DMS 273 (cell line): ENCODE measurements around the gene E2F3.
"Not testable (repeated sequence)": the region's sequence is repeated elsewhere in the genome, so short reads cannot be mapped to it uniquely, and the experiment has no call there.

ENCODE experiments used
- DNase-seq: peaks from one replicate; lab custom pipeline; 2025; ENCODE audit not compliant: unreplicated experiment; lab: John Stamatoyannopoulos, UW

The E2F3 gene

GRCh38 chr6:20525208-20525607, 123.5 kb downstream of the E2F3 start:
- DNase-seq: not testable (repeated sequence)

- peak; percentile 82 for DNase-seq
Measured at GRCh38 chr6:20529086-20529448, 127.4 kb downstream of the E2F3 start.

- DNase-seq: no peak
Measured at GRCh38 chr6:20532881-20533280, 131.2 kb downstream of the E2F3 start.

- DNase-seq: no peak
Measured at GRCh38 chr6:20533746-20534294, 132.1 kb downstream of the E2F3 start.

- DNase-seq: peak; percentile 95
Measured at GRCh38 chr6:20534295-20535262, 132.9 kb downstream of the E2F3 start, which contains the start of gene CDKAL1. CDKAL1 (plus strand) TSS chr6:20534457; CDS start chr6:20546351, 11,894 bp downstream.

GRCh38 chr6:20538131-20538662, 136.5 kb downstream of the E2F3 start:
- no peak for DNase-seq

- DNase-seq: no peak
Measured at GRCh38 chr6:20538907-20539306, 137.2 kb downstream of the E2F3 start.

GRCh38 chr6:20539387-20539786, 137.7 kb downstream of the E2F3 start:
- DNase-seq: no peak

- DNase-seq: peak; percentile 34
Measured at GRCh38 chr6:20540683-20541082, 139.0 kb downstream of the E2F3 start.

GRCh38 chr6:20541382-20541781, 139.7 kb downstream of the E2F3 start:
- no peak for DNase-seq

GRCh38 chr6:20542927-20543602, 141.4 kb downstream of the E2F3 start:
- no peak for DNase-seq
